ENCODE measurements around the gene SPATA18. TPM values are rescaled to one million over a fixed set of nuclear protein-coding genes. Genes with fewer than 3 reads are reported as not detected.
"Not testable (repeated sequence)": the region's sequence is repeated elsewhere in the genome, so short reads cannot be mapped to it uniquely, and the experiment has no call there.

The SPATA18 gene
- total RNA-seq, 1 experiment from 2014 or later = not detected

DNA sequence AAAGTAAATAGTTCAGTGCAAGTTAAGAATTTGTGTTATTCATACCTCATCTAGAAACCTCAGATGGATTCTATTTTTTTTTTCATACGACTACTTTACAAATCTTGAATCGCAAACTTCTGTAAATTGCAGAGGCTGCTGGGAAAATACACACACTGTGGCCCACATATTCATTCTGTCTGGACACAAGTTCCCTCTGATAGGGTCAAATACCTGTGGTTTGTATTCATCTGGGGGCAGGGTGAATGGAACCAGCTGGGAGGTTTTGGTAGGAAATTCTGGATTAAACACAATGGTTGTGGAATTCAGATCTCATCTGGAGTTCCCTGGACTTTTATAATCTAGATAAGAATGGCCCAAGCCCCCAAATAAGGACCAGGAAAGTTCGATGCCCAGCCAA is 56.2 kb downstream of the SPATA18 start:
- DNase-seq (ENCODE audit: low spot score) = no peak

DNA sequence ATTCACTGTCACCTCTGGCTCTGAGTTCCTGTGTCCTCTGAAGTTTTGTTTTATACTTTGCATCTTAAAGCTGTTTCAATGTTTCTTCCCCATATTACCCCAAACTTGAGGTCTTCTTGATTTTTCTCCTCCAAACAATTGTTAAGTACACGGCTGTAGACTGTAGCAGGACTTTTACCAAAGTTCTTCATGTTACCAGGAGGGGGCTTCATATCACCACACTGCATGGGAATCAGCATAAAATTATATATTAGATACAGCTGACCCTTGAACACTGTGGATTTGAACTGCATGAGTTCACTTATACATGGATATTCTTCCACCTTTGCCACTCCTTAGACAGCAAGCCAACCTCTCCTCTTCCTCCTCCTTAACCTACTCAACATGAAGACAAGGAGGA is 56.6 kb downstream of the SPATA18 start:
- DNase-seq (ENCODE audit: low spot score) = no peak

DNA sequence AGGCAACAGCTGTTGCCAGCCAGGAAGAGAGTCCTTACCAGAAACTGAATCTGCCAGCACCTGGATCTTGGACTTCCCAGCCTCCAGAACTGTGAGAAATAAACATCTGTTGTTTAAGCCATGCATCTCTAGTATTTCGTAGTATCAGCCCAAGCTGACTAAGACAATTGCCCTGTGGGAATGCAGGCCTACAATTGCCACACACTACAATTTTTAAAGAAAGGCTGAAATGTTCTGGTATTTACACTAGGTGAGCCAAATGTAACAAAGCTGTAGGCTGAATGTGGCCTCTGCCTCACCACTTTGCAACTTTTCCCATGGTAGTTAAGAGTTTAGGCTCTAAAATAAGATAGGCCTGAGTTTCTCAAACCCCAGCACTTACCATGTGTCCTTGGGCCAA is 59.1 kb downstream of the SPATA18 start:
- no peak for DNase-seq (ENCODE audit: low spot score)

DNA sequence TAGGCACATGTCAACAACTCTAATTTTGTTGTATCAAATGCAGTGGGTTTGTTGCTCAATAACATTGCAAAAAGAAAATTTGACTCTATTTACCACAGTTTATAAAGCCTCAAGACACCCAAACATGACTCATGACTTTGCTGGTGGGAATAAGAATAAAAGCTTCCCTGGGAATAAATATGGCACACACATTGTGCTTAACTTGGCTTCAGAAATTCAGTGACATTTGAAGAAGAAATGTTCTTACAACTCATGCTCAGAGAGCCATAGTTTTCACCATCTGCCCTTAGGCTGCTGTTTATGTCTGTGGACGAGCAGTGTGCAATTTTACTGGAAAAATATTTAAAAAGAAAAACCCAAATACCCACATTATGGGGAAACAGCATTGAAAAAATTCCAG is 60.9 kb downstream of the SPATA18 start:
- no peak for DNase-seq (ENCODE audit: low spot score)

DNA sequence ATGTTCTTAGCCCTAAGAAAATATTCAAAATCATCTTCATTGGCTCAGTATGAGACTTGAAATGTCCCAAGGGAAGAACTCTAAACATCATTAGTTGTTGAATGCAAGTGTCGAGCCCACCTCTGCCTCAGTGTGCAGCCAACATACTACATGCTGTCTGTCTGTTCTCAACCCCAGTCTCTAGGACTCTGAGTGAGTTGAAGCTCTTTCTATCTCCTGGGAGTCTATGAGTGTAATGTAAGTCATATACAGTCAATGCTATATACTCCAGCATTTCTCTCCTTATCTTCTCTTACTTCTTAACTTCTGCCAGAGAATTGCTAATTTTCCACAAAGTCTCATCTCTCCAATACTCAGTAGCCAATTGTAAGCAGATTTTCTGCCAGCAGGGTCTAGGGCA is 61.3 kb downstream of the SPATA18 start:
- no peak for DNase-seq (ENCODE audit: low spot score)

DNA sequence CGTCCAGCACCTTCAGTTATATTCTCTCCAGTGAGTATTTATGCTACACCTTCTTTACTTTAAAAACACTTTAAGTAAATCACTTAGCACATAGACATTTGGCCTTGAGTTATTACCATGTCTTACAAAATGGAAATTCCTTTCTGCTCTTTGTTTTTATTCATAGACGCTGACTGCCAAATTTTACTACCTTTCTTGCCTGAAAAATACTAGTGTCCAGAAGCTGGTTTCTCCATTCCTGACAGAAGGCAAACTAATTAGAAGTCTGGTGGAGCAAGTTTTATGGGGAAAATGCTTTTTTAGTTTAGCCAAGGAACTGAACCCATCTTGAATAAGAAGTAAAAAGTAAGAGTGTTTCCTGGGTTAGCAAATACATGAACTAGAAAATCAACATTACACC is 65.5 kb downstream of the SPATA18 start:
- DNase-seq (ENCODE audit: low spot score) = no peak

DNA sequence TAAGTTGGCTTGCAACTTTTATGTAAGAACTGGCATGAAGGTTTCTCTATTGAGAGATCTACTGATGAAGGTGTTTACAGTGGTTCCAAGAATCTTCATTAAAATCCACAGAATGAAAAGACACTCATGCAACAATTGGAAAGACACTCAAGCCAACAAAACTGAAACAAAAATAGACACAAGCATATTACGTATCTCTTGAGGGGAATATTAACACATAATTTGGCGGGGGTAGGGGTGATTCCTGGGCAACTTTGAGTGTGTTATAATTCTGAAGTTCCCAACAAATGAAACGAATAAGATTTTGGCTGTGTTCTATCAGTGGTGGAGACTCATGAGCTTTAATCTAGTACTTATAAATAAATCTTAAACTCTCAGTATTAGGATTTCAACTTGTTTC is 75.1 kb downstream of the SPATA18 start:
- DNase-seq (ENCODE audit: low spot score) = no peak

DNA sequence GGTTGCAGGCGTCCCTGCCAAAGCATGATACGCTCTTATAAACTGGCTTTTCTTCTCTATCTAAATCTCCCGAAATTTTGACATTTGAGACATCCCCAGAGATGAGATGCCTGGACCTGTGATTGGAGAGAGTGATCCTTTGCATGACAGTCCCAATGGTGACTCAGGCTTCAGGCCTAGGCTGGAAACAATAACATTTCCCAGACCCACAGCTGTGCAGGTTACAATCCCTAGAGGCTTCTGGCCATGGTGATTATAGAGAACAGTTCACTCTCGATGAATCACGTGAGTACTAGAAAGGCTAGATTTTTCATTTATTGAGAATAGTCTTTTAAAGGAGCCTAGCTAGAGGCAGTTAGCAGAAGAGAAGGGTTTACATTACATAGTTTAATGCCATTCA is 75.9 kb downstream of the SPATA18 start:
- DNase-seq (ENCODE audit: low spot score) = no peak

DNA sequence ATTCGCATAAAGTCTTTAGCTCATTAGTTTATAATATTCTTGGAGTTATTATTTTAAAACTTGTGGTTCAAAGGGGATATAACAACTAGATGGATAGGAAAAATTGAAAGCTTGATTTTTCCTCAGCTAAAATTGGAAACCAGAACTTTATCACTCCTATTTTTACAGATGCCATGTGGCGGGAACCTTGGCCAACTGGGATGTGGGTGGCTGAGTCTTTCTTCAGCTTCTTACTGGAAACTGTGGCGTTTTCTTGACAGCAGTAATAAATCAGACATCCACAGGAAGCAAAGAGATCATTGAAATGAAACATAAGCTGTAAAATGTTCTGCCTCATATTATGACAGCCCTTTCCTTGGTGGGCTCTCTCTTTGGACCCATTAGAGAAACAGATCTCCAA is 84.1 kb downstream of the SPATA18 start:
- no peak for DNase-seq (ENCODE audit: low spot score)

DNA sequence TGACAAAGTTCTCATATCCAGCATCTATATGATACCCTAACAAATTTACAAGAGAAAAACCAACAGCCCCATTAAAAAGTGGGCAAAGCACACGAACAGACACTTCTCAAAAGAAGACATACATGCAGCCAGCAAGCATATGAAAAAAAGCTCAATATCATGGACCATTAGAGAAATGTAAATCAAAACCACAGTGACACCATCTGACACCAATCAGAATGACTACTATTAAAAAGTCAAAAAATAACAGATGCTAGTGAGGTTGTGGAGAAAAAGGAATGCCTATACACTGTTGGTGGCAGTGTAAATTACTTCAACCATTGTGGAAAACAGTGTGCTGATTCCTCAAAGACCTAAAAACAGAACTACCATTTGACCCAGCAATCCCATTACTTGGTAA is 86.0 kb downstream of the SPATA18 start:
- not testable (repeated sequence) for DNase-seq (ENCODE audit: low spot score)

DNA sequence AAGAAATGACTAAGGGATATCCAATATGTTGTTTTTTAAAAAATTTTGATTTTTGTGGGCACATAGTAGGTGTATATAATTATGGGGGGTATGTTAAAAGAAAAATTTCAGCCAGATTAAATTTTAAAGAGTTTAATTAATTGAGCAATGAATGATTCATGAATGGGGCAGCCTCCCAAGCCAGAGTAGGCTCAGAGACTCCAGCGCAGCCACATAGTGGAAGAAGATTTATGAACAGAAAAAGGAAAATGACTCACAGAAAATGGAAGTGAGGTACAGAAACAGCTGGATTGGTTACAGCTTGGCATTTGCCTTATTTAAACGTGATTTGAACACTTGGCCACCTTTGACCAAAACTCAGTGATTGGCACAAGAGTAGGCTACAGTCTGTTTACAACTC is 91.7 kb downstream of the SPATA18 start:
- no peak for DNase-seq (ENCODE audit: low spot score)

DNA sequence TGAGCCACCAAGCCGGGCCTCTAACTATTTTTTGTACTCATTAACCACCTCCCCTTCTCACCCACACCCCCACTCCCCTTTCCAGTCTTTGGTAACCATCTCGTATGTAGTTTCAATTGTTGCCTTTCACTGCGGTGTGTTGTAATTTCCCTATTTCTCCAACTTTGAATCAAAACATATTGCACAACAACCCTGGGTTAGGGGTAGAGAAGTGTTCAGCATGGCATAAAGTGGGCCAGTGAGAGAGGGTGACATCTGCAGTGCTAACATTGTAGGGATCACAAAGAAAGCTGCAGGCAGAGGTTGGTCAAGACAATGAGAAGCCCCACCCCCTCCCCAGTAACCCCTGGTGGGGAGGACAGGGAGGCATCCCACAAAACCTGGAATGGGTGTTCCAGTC is 92.7 kb downstream of the SPATA18 start:
- no peak for DNase-seq (ENCODE audit: low spot score)

DNA sequence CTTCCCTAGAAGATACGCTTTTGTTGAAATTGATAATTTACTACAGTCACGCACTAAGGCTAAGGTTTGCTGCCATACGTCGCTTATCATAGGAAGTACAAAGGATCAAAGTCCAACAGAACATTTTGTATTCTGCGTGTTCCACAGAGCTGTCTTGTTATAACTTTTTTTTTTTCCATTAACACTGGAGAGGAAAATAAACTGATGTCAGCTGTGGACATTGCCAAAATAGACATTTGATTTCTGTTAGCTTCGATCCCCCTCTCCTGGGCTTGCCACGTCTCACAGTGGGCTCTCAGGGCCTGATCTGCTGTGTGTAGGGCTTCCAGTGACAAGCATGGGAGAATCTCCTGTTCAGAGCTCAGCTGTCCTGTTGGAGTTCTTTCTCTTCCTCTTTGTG is 93.3 kb downstream of the SPATA18 start:
- no peak for DNase-seq (ENCODE audit: low spot score)

Other genes starting within 250 kb of the SPATA18 start
- gene DCUN1D4, start 208.2 kb upstream of the SPATA18 start, total RNA-seq (2014; rRNA removed; shearing (Covaris generic)) = 34.8 and 38.8 TPM in 2 replicates
- 0.15 TPM in 1 of 2 replicates, not detected in the other for gene LRRC66, start 30.9 kb upstream of the SPATA18 start, total RNA-seq (2014; rRNA removed; shearing (Covaris generic))
- 12.4 and 13.4 TPM in 2 replicates for gene SGCB, start 13.0 kb upstream of the SPATA18 start, total RNA-seq (2014; rRNA removed; shearing (Covaris generic))

All from H4 (cell line).